GM12878 (cell line): ENCODE measurements around the gene RPLP2. TPM values are rescaled to one million over a fixed set of nuclear protein-coding genes. Genes with fewer than 3 reads are reported as not detected.

Source experiments
- ATAC-seq: fragments of 200-7000 bp; cut with Tn5 transposase; 3 replicates; pipeline ENCODE4 v1.9.1; 2020; ENCODE audit warnings: mild to moderate bottlenecking, moderate library complexity
- BruUV-seq: library from RNA; stranded (reverse); fragments of 400-500 nt; replicated peaks from 2 replicates; lab custom pipeline; 2021; lab: Mats Ljungman, UMichigan
- CTCF ChIA-PET: fragments of 300-600 bp; sonication (Branson Sonifier 250); formaldehyde crosslinking; extraction: SDS; loops from one replicate; lab custom pipeline; 2021; ENCODE audit warnings: inconsistent platforms; lab: Yijun Ruan, JAX
- POLR2A ChIA-PET: fragments of 350-600 bp; formaldehyde crosslinking; extraction: SDS; loops from one replicate; lab custom pipeline; 2021; ENCODE audit warnings: inconsistent platforms; lab: Charles Lee
- RAD21 ChIA-PET: fragments of 300-600 bp; sonication (Branson Sonifier 250); formaldehyde crosslinking; loops from one replicate; lab custom pipeline; 2023; ENCODE audit warnings: antibody characterized with exemption; ENCODE audit not compliant: unreplicated experiment; lab: Charles Lee
- SMC1A ChIA-PET: fragments of 300-600 bp; sonication (Branson Sonifier 250); formaldehyde crosslinking; loops from one replicate; lab custom pipeline; 2023; ENCODE audit not compliant: unreplicated experiment, uncharacterized antibody; lab: Charles Lee
- DNase-seq: peaks from one replicate; pipeline ENCODE4 v3.0.0-alpha.2; 2011; ENCODE audit warnings: low read depth, low spot score
- FAIRE-seq: peaks from 3 replicates; lab custom pipeline; 2011; peaks lifted over from hg19 to GRCh38; lab: Jason Lieb, UNC
- H2AFZ ChIP-seq: 2 replicates; pipeline ENCODE4 v1.6.0; 2011; ENCODE audit warnings: low read depth, low read length, control low read depth; ENCODE audit not compliant: control insufficient read depth
- H3K27ac ChIP-seq: 2 replicates; pipeline ENCODE4 v1.5.1; 2011; ENCODE audit warnings: control low read depth; ENCODE audit not compliant: control insufficient read depth, insufficient read depth
- H3K27me3 ChIP-seq, 2 experiments: replicated peaks in 1 of 2; 2 replicates each; pipeline versions ENCODE4 v1.6.0 to v1.6.1; 2011; ENCODE audit warnings: low read length in 1 of 2; ENCODE audit not compliant: control insufficient read depth in 2 of 2, insufficient read depth in 2 of 2
- H3K36me3 ChIP-seq, 2 experiments: 2 replicates each; pipeline ENCODE4 v1.5.1; 2011; ENCODE audit warnings: low read length in 1 of 2; ENCODE audit not compliant: control insufficient read depth in 2 of 2, insufficient read depth in 2 of 2
- H3K4me1 ChIP-seq: 2 replicates; pipeline ENCODE4 v1.6.1; 2011; ENCODE audit warnings: mild to moderate bottlenecking, low read length, moderate library complexity, mixed read lengths; ENCODE audit not compliant: control insufficient read depth, insufficient read depth
- H3K4me2 ChIP-seq: 2 replicates; pipeline ENCODE4 v1.6.0; 2011; ENCODE audit warnings: control low read depth; ENCODE audit not compliant: control insufficient read depth, insufficient read depth
- H3K4me3 ChIP-seq: fragments of 200-600 bp; sonication (generic); 2 replicates; pipeline ENCODE4 v1.5.1; 2016
- H3K79me2 ChIP-seq: 2 replicates; pipeline ENCODE4 v1.6.0; 2011; ENCODE audit warnings: low read length; ENCODE audit not compliant: control insufficient read depth, insufficient read depth
- H3K9ac ChIP-seq: 2 replicates; pipeline ENCODE4 v1.8.0; 2011; ENCODE audit warnings: low read length, control low read depth, mixed read lengths; ENCODE audit not compliant: control insufficient read depth, insufficient read depth
- H3K9me3 ChIP-seq: replicated peaks from 3 replicates; pipeline ENCODE4 v1.5.1; 2011; ENCODE audit warnings: mild to moderate bottlenecking, low read length; ENCODE audit not compliant: control insufficient read depth, insufficient read depth
- H4K20me1 ChIP-seq: 2 replicates; pipeline ENCODE4 v1.6.0; 2011; ENCODE audit not compliant: control insufficient read depth, insufficient read depth
- BHLHE40 ChIP-seq, 2 experiments: fragments of 450-650 bp in 1 of 2; IDR thresholded peaks; 2 replicates each; pipeline ENCODE4 v1.6.1; 2011 to 2017; ENCODE audit warnings: low read depth in 2 of 2, borderline replicate concordance in 1 of 2, improper control_type of control experiment in 1 of 2, low read length in 1 of 2, mild to moderate bottlenecking in 1 of 2
- BRCA1 ChIP-seq: IDR thresholded peaks from 2 replicates; pipeline ENCODE4 v1.6.1; 2011; ENCODE audit warnings: low read depth, low read length, improper control_type of control experiment
- CBFB ChIP-seq: IDR thresholded peaks from 2 replicates; pipeline ENCODE4 v1.6.1; 2016; ENCODE audit warnings: antibody characterized with exemption, low read depth
- E2F8 ChIP-seq: fragments of 450-650 bp; IDR thresholded peaks from 2 replicates; pipeline ENCODE4 v1.6.1; 2018; ENCODE audit warnings: mild to moderate bottlenecking, low read depth, moderate library complexity; ENCODE audit not compliant: partially characterized antibody
- EGR1 ChIP-seq, 2 experiments: IDR thresholded peaks; 1 replicate in 1 of 2; 2 replicates in 1 of 2; pipeline ENCODE4 v1.6.1; 2011 to 2012; ENCODE audit warnings: low read depth in 2 of 2, low read length in 2 of 2, borderline replicate concordance in 1 of 2, mild to moderate bottlenecking in 1 of 2, moderate library complexity in 1 of 2
- LARP7 ChIP-seq: fragments of 450-650 bp; IDR thresholded peaks from 2 replicates; pipeline ENCODE4 v1.6.1; 2017; ENCODE audit warnings: mild to moderate bottlenecking
- MXI1 ChIP-seq: fragments of 150-350 bp; IDR thresholded peaks from 2 replicates; pipeline ENCODE4 v1.6.1; 2011; ENCODE audit warnings: low read depth, mild to moderate bottlenecking, inconsistent platforms, low read length, improper control_type of control experiment
- NR2F1 ChIP-seq: fragments of 450-650 bp; conservative IDR thresholded peaks from 2 replicates; pipeline ENCODE4 v1.6.1; 2017; ENCODE audit warnings: mild to moderate bottlenecking
- POLR2A ChIP-seq: IDR thresholded peaks from 2 replicates; pipeline ENCODE4 v1.6.1; 2011; ENCODE audit warnings: low read depth, mild to moderate bottlenecking, low read length
- TAF1 ChIP-seq: IDR thresholded peaks from 2 replicates; pipeline ENCODE4 v1.6.1; 2011; ENCODE audit warnings: mild to moderate bottlenecking, low read depth, low read length, borderline replicate concordance
- TCF12 ChIP-seq: IDR thresholded peaks from 2 replicates; pipeline ENCODE4 v1.6.1; 2011; ENCODE audit warnings: low read depth, mild to moderate bottlenecking, low read length
- USF2 ChIP-seq: IDR thresholded peaks from 2 replicates; pipeline ENCODE4 v1.6.1; 2011; ENCODE audit warnings: low read depth, low read length, improper control_type of control experiment, borderline replicate concordance
- ZNF217 ChIP-seq: fragments of 450-650 bp; IDR thresholded peaks from 2 replicates; pipeline ENCODE4 v1.6.1; 2017; ENCODE audit warnings: antibody characterized with exemption, mild to moderate bottlenecking
- WGBS: methylation state at CpG from one replicate; pipeline ENCODE4 v1.1.6; 2016; ENCODE audit warnings: low lambda C conversion rate; ENCODE audit not compliant: insufficient replicate concordance, insufficient coverage; ENCODE audit errors: missing lambda C conversion rate; 5-methylcytosine and 5-hydroxymethylcytosine counted together
- in situ Hi-C: fragments of 300-500 bp; cut with MboI; formaldehyde crosslinking; loops from 9 replicates; pipeline ENCODE4 v1.14.3; 2018; ENCODE audit warnings: mixed read lengths
- intact Hi-C: fragments of 100-400 bp; cut with micrococcal nuclease; formaldehyde crosslinking; loops from one replicate; pipeline ENCODE4 v1.14.2; 2022; ENCODE audit not compliant: unreplicated experiment
- polyA plus RNA-seq, 11 experiments: library from polyadenylated mRNA; depleted of rRNA in 4 of 11; unstranded in 6 of 11; stranded (reverse) in 5 of 11; fragments of >200 nt; fragmentation: Nextera tagmentation in 4 of 11; fragmentation: Illumina TruSeq in 1 of 11; extraction: Ambion mirVana in 4 of 11; extraction: Trizol in 1 of 11; gene quantifications; 1 replicate in 1 of 11; 2 replicates in 10 of 11; pipeline versions ENCODE4 v1.2.1 to v1.2.3, GENCODE V29; 2011 to 2016; ENCODE audit warnings: inconsistent platforms in 2 of 11, missing spikeins in 2 of 11, low read depth in 1 of 11
- total RNA-seq, 4 experiments: library from RNA; depleted of rRNA in 3 of 4; stranded (reverse); fragments of >200 nt in 3 of 4; fragmentation: Illumina TruSeq in 1 of 4; extraction: Trizol in 1 of 4; gene quantifications; 2 replicates each; pipeline versions ENCODE4 v1.2.1 to v1.2.3, GENCODE V29; 2013 to 2021
- TF ChIP-seq, protein P1 (sequence below): fragments of 450-650 bp; IDR thresholded peaks from 2 replicates; pipeline ENCODE4 v1.6.1; 2016; ENCODE audit warnings: mild to moderate bottlenecking

The RPLP2 gene
- total and polyA plus RNA-seq, 10 of the 15 experiments (the other 5 are each of a cell fraction or from before 2014, with no cell fraction given) = 488 to 3,558 (median 1,481) TPM

- no peak for TF ChIP-seq E2F8
- TF ChIP-seq, all 136 proteins: peak for 26
Observed at GRCh38 chr11:819129-819931, 9.6 kb downstream of the RPLP2 start (continued).

DNA sequence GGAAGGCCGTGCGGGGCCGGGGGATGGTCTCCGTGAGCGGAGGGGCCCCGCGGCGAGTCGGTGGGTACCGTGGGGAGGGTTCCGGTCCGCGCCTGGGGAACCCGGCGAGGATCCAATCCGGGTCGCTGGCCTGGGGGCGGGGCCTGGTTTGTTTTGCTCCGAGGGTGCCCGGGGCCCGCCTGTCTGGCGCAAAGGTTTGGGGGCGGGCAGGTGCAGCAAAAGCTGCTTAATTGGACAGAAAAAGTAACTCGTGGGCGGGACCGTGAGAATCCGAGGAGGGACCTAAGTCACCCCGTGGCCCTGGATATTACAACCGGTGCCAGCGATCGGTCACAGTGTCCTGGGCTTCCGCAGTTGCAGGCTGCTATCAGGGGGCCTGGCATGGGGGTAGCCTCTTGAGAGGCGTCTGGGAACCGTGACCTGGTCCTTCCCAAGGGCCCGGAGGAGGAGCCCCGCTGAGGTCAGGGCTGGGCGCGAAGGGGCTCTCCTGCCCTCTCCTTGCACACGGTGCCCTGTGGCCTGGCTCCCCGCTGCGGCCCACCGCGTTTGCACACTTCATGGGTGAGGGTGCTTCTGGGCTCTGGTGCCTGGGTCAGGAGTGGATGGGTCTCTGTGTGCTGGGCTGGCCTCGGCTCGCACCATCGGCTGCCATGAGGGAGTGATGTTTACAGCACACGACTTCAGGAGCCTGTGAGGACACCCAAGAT lies 10.3 kb downstream of the RPLP2 start:
- in situ Hi-C loops (loop anchor here (25.0 kb wide), 1 partner anchor 1567 kb away; the partner anchor contains the start of gene CD81), intact Hi-C loops (no loop called here)
- ATAC-seq (peak; percentile 87), FAIRE-seq (peak; percentile 89), DNase-seq (no peak)
- Histone ChIP-seq H3K4me2 (peak overlapping the region; percentile 90), H3K9ac (peak overlapping the region; percentile 82), H3K4me3 (peak overlapping the region; percentile 82), H3K27ac (peak overlapping the region; percentile 73; the same call in 1 of the 2 replicates), H2AFZ (peak overlapping the region; percentile 51; the same call in 1 of the 2 replicates), H4K20me1 (no peaks in the 10 kb centered on the region; the same call in 1 of the 2 replicates), H3K4me1 (no peaks in the 10 kb centered on the region; the same call in 1 of the 2 replicates), H3K9me3 (no peaks in the 10 kb centered on the region), H3K36me3 (peaks cover 0 to 2% of the 10 kb centered on the region in 2 experiments; a peak in 3 of 4 replicates), H3K27me3 (no peaks in the 10 kb centered on the region), H3K79me2 (peaks cover 5% of the 10 kb centered on the region)
- 2% methylated on average over 33 of the region's 47 CpGs for WGBS
- ChIA-PET CTCF (interaction anchor here (0.9 to 1.2 kb wide), 2 partner anchors 9 to 21 kb away, joined by 3 to 4 read pairs; no protein-coding TSS in a partner anchor), RAD21 (interaction anchor here (0.6 to 1.9 kb wide), 6 partner anchors 11 to 73 kb away, joined by 3 to 13 read pairs (median 3); partner anchors contain the start of genes RPLP2 and TALDO1), SMC1A (interaction anchor here (1.7 to 1.9 kb wide), 2 partner anchors 9 to 23 kb away, joined by 4 to 5 read pairs; partner anchors contain the start of genes POLR2L and TSPAN4), POLR2A (interaction anchor here (1.0 to 4.3 kb wide), 11 partner anchors 9 to 124 kb away, joined by 3 to 33 read pairs (median 9); partner anchors contain the start of genes CD151, CRACR2B, PIDD1 and RPLP2)
- BruUV-seq = TSS peak; percentile 75
- TF ChIP-seq CBFB = no peak
- TF ChIP-seq, protein P1, sequence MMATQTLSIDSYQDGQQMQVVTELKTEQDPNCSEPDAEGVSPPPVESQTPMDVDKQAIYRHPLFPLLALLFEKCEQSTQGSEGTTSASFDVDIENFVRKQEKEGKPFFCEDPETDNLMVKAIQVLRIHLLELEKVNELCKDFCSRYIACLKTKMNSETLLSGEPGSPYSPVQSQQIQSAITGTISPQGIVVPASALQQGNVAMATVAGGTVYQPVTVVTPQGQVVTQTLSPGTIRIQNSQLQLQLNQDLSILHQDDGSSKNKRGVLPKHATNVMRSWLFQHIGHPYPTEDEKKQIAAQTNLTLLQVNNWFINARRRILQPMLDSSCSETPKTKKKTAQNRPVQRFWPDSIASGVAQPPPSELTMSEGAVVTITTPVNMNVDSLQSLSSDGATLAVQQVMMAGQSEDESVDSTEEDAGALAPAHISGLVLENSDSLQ = peak; percentile 33; the same call in 1 of the 2 replicates
- TF ChIP-seq LARP7 = 0 out of 2 replicates have a peak, but pooled peaks have one; percentile 41
- peak; percentile 16; the same call in 1 of the 2 replicates for TF ChIP-seq NR2F1
- TF ChIP-seq USF2 = no peak
- peak in 1 of 2 experiments; percentile 16; a peak in 1 of 4 replicates for TF ChIP-seq BHLHE40 (IDR thresholded peaks at IDR 0.05; ENCODE audit: borderline replicate concordance in 1 of 2, low read depth in 2 of 2, low read length in 1 of 2)
- peak in 1 of 2 experiments; percentile 54; a peak in 1 of 3 replicates for TF ChIP-seq EGR1 (IDR thresholded peaks at IDR 0.05; ENCODE audit: borderline replicate concordance in 1 of 2, low read depth in 2 of 2, low read length in 2 of 2)
- TF ChIP-seq TAF1 = peak; percentile 28; the same call in 1 of the 2 replicates
- TF ChIP-seq POLR2A = peak; percentile 11; the same call in 1 of the 2 replicates
- TF ChIP-seq BRCA1 = no peak
- TF ChIP-seq ZNF217 = no peak
- TF ChIP-seq MXI1 = peak; percentile 63
- 0 out of 2 replicates have a peak, but pooled peaks have one; percentile 29 for TF ChIP-seq TCF12
